Activated CD4-positive, CD25-positive, alpha-beta regulatory T cell treated with anti-CD3 and anti-CD28 coated beads, Interleukin-2, amount 50 U/mL, for 16 hours (primary cell): Measurements from ENCODE around the gene ANAPC5.

Experiments used
- DNase-seq: peaks from one replicate; pipeline ENCODE4 v3.0.0-alpha.2; 2020; ENCODE audit warnings: low read depth, low spot score

The ANAPC5 gene

DNA sequence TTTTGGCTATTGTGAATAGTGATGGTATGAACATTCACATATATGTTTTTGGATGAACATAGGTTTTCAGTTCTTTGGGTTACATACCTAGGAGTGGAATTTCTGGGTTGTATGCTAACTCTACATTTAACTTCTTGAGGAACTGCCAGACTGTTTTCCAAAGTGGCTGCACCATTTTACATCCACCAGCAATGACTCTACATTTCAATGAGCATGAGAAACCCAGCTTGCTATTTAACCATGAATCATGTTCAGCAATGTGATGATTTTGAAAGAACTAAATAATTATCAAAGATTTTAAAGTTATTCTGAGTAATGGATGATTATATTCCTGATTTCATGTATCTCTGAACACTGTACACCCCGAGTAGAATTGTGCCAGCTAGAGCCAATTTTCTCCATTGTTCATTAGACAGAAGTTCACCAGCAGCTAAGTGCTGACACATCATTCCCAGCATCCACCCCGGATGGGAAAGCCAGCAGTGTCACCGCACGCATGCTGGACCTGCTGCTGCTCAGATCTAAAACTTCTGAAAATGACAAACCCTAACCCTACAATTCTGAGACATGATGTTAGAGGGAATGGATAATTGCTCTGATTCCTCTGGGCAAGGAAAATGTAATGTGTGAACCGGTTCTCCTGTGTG lies 13.3 kb upstream of the ANAPC5 start:
- no peak for DNase-seq

DNA sequence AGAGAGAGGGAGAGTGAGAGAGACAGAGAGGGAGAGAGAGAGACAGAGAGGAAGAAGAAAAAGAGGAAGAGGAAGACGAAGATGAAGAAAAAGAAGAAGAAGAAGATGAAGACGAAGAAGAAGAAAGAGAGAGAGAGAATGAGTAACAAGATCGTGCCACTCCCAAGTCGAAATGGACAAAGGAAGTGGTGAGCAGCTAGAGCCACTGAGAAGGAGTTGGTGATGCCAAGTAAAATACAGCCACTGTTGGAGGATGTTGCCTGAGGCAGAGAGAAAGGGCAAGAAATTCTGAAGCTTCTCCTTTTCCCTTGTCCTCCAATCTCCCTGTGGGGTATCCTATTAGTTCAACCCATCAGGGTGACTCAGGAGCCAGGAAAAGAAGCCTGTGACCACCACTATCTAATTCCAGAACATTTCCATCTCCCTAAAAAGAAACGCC lies 12.5 kb upstream of the ANAPC5 start:
- DNase-seq, result no peak

DNA sequence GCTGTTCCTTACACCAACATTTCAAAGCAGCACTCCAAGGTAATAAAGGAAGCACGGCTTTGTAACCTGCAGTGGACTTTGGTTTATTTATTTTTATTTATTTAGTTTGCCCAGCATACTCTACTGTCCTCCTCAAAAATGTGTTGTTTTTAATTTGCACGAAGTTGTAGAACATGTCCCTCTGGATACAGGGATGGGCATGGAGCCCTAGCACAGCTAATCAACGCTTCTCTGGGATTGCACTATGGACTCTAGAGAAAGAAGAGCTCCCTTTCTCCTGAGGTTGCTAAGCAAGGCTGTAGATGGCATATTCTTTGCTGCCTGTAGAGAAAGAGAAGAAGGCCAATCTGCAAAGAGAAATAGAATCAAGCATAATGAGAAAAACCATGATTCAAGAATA lies 5.9 kb upstream of the ANAPC5 start:
- no peak for DNase-seq

DNA sequence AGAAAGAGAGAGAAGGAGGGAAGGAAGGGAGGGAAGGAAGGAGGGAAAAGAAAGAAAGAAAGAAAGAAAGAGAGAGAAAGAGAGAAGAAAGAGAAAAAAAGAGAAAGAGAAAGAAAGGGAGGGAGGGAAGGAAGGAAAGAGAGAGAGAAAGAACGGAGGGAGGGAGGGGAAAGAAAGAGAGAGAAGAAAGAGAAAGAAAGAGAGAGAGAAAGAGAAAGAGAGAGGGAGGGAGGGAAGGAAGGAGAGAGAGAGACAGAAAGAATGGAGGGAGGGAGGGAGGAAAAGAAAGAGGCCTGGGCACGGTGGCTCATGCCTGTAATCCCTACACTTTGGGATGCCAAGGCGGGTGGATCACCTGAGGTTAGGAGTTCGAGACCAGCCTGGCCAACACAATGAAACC lies 5.1 kb upstream of the ANAPC5 start:
- no peak for DNase-seq

DNA sequence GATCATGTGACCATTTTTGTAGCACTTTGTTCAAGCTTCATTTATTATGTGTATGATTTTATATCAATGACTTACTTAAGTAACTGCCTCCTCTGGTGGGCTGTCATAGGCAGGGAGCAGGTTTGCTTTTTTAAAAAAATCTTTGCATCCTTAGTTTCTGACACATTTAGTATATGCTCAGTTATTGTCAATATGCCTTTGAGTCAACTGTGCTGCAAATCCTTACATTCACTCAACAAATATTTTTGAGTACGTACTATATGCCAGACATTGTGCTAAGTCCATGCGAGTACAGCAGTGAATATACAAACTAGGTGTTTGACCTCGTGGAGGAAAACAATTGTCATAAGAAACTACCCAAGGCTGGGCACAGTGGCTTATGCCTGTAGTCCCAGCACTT lies 4.4 kb upstream of the ANAPC5 start:
- no peak for DNase-seq

DNA sequence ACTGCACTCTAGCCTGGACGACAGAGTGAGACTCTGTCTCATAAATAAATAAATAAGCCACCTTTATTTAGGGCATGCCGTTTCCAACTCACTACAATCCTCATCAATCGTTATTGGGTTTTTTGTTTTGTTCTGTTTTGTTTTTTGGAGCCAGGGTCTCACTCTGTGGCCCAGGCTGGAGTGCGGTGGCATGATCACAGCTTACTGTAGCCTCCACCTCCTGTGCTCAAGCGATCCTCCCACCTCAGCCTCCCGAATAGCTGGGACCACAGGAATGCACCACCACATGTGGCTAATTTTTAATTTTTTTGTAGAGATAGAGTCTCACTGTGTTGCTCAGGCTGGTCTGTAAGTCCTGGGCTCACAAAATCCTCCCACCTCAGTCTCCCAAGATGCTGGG lies 3.6 kb upstream of the ANAPC5 start:
- no peak for DNase-seq

DNA sequence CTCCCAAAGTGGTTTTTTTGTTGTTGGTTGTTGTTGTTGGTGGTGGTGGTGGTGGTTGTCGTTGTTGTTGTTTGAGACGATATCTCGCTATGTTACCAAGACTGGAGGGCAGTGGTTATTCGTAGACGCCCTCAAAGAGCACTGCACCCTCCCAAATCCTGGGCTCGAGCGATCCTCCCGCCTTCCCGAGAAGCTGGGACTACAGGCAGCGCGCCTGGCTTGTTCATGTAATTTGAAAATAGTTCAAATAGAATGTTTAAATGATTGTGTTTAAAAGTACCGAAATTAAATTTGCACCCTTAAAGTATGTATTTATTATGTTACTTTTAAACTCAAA lies 439 bp upstream of the ANAPC5 start:
- DNase-seq, result no peak

DNA sequence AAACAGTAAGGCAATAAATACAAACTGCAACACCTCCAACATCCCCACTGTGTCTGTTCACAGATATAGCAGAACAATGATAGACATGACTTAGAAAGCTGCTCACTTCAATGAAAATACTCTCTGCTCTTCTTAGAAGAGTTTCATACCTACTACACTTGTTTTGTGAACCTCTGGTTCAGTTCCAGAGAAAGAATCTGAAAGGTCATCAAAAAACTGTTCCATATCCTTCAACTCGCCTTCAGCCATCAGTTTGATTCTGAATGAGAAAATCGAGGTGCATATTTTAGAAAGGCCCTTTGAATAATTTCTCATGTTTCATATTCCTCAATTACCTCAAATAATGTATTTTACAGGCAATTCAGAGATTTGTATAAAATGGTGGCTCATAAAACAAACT lies 5.5 kb downstream of the ANAPC5 start:
- no peak for DNase-seq

DNA sequence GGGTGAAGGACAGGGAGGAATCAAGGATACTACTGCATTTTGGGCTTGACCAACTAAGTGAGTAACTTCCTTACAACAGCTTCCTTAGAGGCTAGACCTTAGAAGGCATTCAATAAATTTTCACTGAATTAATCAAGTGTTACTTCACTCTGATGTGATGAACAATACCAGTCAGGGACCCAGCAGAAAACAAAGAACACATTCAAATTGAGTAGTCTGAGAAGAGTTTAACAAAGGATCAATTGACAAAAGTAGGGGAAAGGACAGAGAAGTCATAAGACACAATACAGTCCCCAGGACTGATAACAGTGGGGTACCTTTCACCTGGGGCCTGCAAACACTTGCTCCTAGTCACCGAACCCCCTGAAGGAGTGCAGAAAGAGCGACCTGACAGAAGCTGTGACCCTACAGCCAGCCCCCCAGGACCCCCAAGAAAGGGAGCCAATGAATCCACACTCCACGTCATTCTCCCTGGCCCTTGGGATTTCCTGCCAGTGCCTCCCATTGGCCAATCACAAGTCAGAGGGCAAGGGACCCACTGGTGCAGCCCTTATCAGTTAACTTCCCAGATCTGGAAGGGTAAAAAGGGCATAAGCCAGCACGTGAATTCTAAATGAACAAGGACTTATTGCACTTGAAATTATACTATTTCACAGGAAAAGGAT lies 6.9 kb downstream of the ANAPC5 start:
- DNase-seq, result no peak

DNA sequence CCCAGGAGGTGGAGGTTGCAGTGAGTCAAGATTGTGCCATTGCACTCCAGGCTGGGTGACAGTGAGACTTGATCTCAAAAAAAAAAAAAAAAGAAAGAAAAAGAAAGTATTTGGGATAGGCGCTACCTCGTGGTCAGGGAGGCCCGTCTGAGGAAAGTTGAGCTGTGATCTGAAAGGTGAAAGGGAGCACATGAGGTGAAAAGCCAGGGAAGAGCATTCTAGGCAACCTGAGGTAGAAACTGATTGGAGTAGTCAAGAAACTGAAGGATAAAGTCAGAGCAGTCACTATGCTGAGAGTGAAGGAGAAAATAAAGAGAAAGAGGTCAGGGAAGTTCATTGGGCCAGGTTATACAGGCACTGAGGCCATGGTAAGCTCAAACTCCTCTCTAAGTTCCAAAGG lies 7.7 kb downstream of the ANAPC5 start:
- no peak for DNase-seq

DNA sequence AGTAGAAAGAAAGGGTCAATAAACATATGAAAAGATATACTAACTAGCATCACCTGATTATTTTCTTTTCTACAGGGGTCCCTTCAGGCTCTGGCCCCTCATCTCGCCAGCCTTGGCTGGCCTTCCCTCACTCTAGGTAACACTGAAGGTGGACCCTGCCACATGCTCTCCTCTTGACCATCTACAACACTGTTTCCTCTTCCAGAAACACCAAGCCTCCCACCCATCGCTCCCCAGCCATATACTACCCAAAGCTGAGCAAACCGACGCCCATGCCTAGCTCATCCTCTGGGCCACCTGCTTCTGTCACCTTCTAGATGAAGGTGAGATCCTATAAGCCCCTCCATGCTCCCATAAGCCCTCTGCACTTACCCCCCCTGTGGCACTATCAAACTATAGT lies 14.8 kb downstream of the ANAPC5 start:
- no peak for DNase-seq

DNA sequence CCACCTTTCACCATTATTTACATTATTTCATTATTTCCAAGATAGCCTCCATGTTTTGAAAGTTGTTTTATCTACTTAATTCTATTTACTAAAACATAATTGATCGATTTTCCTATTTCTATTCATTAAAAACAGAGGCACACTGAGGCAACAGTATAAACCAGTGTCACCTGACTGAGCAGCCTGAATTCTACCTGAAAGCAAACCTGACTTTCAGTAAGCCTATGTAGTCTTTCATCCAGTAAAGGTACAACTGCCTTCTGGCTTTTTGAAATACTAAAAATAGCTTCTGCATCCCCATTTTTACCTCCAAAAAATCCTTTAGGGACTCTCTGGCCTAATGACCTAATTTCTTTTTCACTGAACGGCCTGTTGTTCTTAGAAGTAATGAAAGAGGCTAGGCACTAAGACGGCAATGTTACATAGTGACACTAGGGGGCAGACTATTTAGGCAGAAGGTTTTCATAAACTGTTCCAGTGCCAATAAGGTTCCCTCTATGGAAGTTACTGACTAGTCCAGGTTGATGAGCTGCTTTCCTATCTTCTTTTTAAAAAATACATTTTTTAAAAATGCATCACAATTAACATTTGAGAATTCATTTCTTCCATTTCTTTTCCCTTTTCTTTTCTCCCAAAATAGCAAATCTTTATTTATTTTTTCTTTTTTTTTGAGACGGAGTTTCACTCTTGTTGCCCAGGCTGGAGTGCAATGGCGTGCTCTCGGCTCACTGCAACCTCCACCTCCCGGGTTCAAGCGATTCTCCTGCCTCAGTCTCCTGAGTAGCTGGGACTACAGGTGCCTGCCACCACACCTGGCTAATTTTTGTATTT lies 17.5 kb downstream of the ANAPC5 start:
- no peak for DNase-seq

DNA sequence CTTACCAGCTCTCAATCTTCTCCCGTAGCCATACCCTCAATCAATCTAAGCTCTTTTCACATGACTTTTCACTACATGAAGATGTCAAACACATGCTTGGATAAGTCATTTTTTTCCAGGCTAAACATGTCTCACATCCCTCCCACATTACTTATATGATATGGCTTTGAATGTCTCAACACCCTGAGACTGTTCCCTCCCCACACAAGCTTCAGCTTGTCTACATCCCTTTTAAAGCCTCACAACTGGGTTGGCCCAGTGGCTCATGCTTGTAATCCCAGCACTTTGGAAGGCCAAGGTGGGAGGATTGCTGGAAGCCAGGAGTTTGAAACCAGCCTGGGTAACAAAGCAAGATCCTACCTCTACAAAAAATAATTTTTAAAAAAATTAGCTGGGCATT lies 18.5 kb downstream of the ANAPC5 start:
- DNase-seq, result no peak

DNA sequence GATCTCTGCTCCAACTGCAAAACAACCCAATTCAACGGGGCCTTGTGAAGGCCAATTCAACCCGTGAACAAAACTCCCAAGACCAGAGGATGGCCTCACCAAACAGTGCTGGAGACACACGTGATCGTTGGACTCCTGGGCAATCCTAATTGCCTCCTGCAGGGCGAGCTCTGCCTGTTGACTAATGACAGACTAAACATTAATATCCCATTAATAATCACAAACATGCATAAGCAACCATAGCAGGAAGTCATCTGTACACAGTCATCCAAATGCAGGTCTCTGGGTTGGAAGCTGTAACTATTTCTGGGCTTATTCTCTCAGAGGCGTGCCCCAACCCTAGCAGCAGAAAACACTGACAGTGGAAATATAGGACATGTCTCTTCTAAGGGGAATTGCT lies 21.0 kb downstream of the ANAPC5 start:
- no peak for DNase-seq

DNA sequence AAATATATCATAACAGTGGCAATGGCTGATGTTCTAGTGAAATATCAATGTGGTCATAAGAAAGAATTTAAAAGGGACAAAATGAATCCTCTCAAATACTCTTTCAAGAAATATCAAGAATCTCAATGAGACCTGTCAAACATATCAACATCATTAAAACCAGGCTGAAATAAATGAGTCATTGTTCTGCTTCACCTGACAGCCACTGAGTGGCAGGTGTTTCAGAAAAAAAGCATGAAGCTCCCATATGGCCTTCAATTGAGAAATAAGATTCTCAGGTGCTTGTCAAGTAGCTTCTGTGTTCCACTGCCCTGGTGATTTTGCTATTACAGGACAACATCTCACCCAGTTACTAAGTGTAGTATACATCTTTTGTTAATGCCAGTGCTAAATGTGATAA lies 21.5 kb downstream of the ANAPC5 start:
- DNase-seq, result no peak

DNA sequence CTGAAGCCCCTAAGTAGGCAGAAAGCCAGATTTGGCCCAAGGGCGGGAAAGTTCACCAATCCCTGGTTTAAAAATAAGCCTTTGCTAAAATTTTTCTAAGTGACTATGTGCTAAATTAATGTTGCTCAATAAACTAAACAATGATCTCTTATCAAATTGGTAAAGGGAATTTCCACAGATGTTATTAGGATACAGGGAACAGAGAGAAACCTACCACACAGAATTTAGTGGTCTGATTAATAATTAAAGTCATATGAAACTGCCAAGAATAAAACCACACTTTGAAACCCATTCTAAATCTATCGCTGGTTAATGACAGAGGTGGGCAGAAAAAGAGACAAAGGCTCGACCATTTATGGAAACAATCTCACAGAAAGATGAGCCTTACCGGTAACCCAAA lies 22.0 kb downstream of the ANAPC5 start:
- DNase-seq, result no peak

DNA sequence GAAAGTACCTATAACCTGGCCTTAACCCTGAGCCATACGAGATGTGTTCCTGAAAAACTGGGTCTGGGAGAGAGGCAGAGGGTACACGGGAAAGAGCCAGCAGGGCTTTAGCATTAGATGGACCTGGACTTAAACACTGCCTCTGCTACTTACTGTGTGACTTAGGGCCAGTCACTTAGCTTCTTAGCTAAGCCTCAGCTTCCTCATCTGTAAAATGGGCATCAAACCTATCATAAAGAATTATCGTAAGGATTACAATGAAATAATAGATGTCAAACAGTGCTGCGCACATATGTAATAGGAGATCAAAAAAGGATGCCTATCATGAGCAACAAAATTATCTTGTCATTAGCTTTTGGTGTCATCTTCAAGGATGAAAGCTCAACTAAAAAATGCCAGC lies 23.6 kb downstream of the ANAPC5 start:
- no peak for DNase-seq

DNA sequence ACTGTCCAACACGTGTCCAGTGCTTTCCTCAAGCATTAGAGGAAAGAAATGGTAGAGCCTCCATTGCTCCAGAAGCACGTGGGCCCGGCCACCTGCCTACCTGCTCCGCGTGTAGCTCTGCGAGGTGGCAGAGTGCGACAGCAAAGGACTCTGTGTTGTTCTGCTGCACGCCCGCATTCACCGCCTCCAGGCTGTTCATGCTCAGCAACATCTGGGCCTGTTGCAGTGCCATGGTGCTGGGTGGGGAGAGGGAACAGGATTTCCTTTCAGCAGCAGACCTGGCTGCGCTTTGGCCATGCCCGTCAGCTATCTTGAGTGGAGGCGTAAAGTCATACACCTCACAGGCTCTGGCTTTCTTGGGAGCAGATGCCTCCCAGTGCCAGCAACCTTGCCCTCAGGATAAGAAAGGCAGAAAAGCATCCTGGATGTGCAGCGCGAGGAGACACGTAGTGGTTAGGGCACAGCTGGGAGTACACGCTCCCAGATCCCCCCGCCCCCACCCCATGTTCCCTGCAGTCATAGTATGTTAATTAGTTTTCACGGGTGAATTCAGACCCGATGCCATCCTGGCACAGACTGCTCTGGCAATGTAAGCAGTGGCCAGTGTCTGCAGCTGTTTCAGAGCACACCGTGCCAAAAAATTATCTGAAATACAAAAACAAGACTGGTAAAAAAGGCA lies 25.1 kb downstream of the ANAPC5 start:
- DNase-seq, result no peak

DNA sequence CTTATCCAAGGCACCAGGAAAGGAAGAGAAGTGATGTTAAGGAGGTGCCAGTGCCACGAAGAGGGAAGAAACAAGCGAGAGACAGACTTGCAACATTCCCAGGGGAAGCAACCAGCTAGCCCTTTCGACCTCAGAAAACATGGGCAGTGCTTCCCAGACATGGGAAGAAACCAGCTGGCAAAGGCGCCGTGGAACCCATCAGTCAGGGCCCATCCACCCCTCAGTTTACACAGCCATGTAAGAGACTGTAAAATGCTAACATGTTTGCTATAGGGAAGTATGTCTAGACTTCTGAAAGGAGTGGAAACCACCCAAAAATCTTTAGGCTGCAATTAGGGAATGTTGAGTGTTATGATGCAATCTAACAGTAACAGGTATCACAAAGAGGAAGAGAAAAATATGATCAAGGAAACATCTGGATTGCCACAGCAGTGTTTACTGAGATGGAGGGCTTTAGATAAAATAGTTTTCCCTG lies 26.3 kb downstream of the ANAPC5 start:
- DNase-seq, result no peak

DNA sequence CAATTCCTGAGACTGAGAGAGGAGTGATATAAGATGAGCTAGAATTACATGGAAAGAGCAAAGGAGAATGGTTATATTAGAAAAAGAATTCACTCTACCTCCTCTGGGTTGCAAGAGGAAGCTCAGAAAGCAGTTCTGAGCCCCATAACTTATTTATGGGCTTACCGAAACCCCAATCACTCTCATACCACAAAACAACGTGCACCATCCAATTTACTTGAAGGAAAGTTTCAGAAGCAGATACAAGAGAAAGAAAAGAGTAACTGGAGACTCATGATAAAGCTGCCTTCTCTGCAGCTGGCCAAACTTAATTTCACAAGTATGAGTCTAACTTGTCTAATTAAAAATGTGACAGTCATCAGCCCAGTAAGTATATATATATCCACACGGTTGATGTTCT lies 28.3 kb downstream of the ANAPC5 start:
- no peak for DNase-seq

DNA sequence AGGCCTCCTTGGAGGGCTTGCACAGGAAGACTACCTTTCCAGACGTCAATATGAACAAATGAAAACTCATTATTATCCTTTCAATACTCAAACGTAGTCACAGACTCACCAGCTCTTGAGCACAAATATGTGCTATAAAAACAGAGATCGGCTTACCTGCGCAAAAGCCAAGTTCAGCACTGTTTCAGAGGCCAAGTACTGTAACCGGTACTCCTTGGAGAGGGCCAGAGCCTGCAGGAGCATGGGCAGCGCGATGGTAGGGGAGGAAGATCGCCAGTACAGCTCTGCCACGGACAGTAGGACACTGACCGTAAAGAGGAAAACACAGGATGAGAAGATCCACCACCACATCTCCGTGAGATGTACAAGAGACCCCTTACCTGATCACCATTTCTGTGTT lies 34.1 kb downstream of the ANAPC5 start:
- no peak for DNase-seq

DNA sequence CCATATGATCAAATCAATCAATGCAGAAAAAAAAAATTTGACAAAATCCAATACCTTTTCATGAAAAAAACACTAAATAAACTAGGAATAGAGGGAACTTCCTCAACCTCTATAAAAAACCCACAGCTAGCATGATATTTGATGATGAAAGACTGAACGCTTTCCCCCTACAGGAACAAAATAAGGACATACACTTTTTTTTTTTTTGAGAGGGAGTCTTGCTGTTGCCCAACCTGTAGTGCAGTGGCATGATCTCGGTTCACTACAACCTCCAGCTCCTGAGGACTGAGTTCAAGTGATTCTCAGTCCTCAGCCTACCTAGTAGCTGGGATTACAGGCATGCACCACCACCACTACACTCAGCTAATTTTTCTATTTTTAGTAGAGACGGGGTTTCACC lies 37.8 kb downstream of the ANAPC5 start:
- no peak for DNase-seq
